HepG2 (cell line): ENCODE measurements around the gene HAGHL. TPM values are rescaled to one million over a fixed set of nuclear protein-coding genes. Genes with fewer than 3 reads are reported as not detected.
"Not testable (repeated sequence)": the region's sequence is repeated elsewhere in the genome, so short reads cannot be mapped to it uniquely, and the experiment has no call there.

Source experiments
- ADNP ChIP-seq: sonication (generic); formaldehyde crosslinking; IDR thresholded peaks from 2 replicates; pipeline ENCODE4 v1.4.0; 2020; ENCODE audit warnings: missing genetic modification reagents
- CEBPB ChIP-seq: IDR thresholded peaks from 2 replicates; pipeline ENCODE4 v1.6.1; 2011; ENCODE audit warnings: low read depth, low read length, improper control_type of control experiment, borderline replicate concordance
- CEBPG ChIP-seq: IDR thresholded peaks from 2 replicates; pipeline ENCODE4 v1.6.1; 2016
- EP300 ChIP-seq, 3 experiments: sonication (generic) in 1 of 3; formaldehyde crosslinking in 1 of 3; IDR thresholded peaks; 2 replicates each; pipeline versions ENCODE4 v1.5.1 to v1.6.1; 2011 to 2020; ENCODE audit warnings: low read depth in 2 of 3, low read length in 2 of 3, borderline replicate concordance in 1 of 3, improper control_type of control experiment in 1 of 3, mild to moderate bottlenecking in 1 of 3, missing genetic modification reagents in 1 of 3, moderate library complexity in 1 of 3
- HDAC2 ChIP-seq: sonication (generic); formaldehyde crosslinking; IDR thresholded peaks from 2 replicates; pipeline ENCODE4 v1.4.0; 2020; ENCODE audit warnings: missing genetic modification reagents
- PHF21A ChIP-seq: sonication (generic); formaldehyde crosslinking; IDR thresholded peaks from 2 replicates; pipeline ENCODE4 v1.5.0; 2020; ENCODE audit warnings: mild to moderate bottlenecking, missing genetic modification reagents
- PITX1 ChIP-seq: sonication (generic); formaldehyde crosslinking; IDR thresholded peaks from 2 replicates; pipeline ENCODE4 v1.5.1; 2020; ENCODE audit warnings: mild to moderate bottlenecking, missing genetic modification reagents
- SKI ChIP-seq: fragments of 450-650 bp; IDR thresholded peaks from one replicate; pipeline ENCODE4 v1.6.1; 2018; ENCODE audit warnings: mild to moderate bottlenecking; ENCODE audit not compliant: partially characterized antibody
- SOX13 ChIP-seq, 3 experiments: fragments of 450-650 bp in 1 of 3; sonication (generic) in 1 of 3; formaldehyde crosslinking in 1 of 3; IDR thresholded peaks in 2 of 3; conservative IDR thresholded peaks in 1 of 3; 2 replicates each; pipeline versions ENCODE4 v1.5.0 to v1.6.1; 2016 to 2020; ENCODE audit warnings: antibody characterized with exemption in 1 of 3, mild to moderate bottlenecking in 1 of 3, missing compliant biosample characterization in 1 of 3, missing genetic modification reagents in 1 of 3, moderate library complexity in 1 of 3
- ZFX ChIP-seq: sonication (generic); formaldehyde crosslinking; IDR thresholded peaks from 2 replicates; pipeline ENCODE4 v1.4.0; 2020; ENCODE audit warnings: mild to moderate bottlenecking, low read depth, missing genetic modification reagents, moderate library complexity
- ZNF350 ChIP-seq: sonication (generic); formaldehyde crosslinking; IDR thresholded peaks from 2 replicates; pipeline ENCODE4 v1.4.0; 2020; ENCODE audit warnings: mild to moderate bottlenecking, low read depth, missing genetic modification reagents, borderline replicate concordance
- polyA plus RNA-seq, 8 experiments: library from polyadenylated mRNA; depleted of rRNA in 3 of 8; stranded (reverse) in 7 of 8; unstranded in 1 of 8; fragments of >200 nt; fragmentation: Illumina TruSeq in 4 of 8; extraction: Trizol in 4 of 8; gene quantifications; 2 replicates each; pipeline versions ENCODE4 v1.2.1 to v1.2.3, GENCODE V29; 2011 to 2016; ENCODE audit warnings: low read depth in 4 of 8, missing spikeins in 1 of 8, mixed read lengths in 1 of 8; ENCODE audit not compliant: insufficient read depth in 1 of 8
- total RNA-seq, 5 experiments: library from RNA; depleted of rRNA; stranded (reverse); fragments of >200 nt; fragmentation: Illumina TruSeq; extraction: Trizol; gene quantifications; 2 replicates each; pipeline ENCODE4 v1.2.3, GENCODE V29; 2016; ENCODE audit warnings: low read depth in 1 of 5
- TF ChIP-seq, protein P1 (sequence below): sonication (generic); formaldehyde crosslinking; IDR thresholded peaks from 2 replicates; pipeline ENCODE4 v1.4.0; 2020; ENCODE audit warnings: missing genetic modification reagents, borderline replicate concordance
- TF ChIP-seq, protein P2 (sequence below): sonication (generic); formaldehyde crosslinking; IDR thresholded peaks from 2 replicates; pipeline ENCODE4 v1.4.0; 2020; ENCODE audit warnings: missing genetic modification reagents
- TF ChIP-seq, protein P3 (sequence below): sonication (generic); formaldehyde crosslinking; IDR thresholded peaks from 2 replicates; pipeline ENCODE4; 2020; ENCODE audit warnings: missing genetic modification reagents, mild to moderate bottlenecking, borderline replicate concordance
- TF ChIP-seq, protein P4 (sequence below): IDR thresholded peaks from 2 replicates; pipeline ENCODE4 v1.6.1; 2016
- TF ChIP-seq, protein P5 (sequence below): IDR thresholded peaks from 2 replicates; pipeline ENCODE4 v1.6.1; 2016; ENCODE audit warnings: mild to moderate bottlenecking

Gene HAGHL
- total and polyA plus RNA-seq, 2 of the 13 experiments (the other 11 are each of a cell fraction or from before 2014, with no cell fraction given) = 3.4 to 8.4 TPM

DNA sequence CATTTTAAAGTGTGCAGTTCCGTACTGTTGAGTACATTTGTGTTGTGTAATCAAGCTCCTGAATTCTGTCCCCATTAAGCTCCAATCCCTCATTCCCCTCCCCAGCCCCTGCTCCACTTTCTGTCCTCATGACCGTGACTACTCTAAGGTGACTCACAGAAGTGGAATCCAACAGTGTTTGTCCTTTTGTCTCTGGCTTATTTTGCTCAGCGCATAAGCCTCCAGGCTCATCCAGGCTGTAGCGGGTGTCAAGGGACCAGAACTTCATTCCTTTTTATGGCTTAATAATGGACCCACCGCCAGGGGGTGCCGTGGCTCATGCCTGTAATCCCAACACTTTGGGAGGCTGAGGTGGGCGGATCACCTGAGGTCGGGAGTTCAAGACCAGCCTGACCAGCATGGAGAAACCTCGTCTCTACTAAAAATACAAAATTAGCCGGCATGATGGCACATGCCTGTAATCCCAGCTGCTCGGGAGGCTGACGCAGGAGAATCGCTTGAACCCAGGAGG is 14.1 kb upstream of the HAGHL start (continued):
- not testable (repeated sequence) for TF ChIP-seq SOX13 (IDR thresholded peaks at IDR 0.05)
- TF ChIP-seq SOX13 (CRISPR knock-in tag; conservative IDR thresholded peaks at IDR 0.05 in 1 of 2, IDR thresholded peaks at IDR 0.05 in 1 of 2) (peak in 1 of 2 experiments; percentile 26; a peak in 1 of 4 replicates), HDAC2 (CRISPR knock-in tag) (peak; percentile 57; the same call in 1 of the 2 replicates), ADNP (CRISPR knock-in tag) (peak; percentile 79), ZFX (CRISPR knock-in tag) (peak; percentile 32; the same call in 1 of the 2 replicates), SKI (peak; percentile 15), PHF21A (peak; percentile 58; the same call in 1 of the 2 replicates), CEBPG (CRISPR knock-in tag) (0 out of 2 replicates have a peak, but pooled peaks have one; percentile 22), CEBPB (peak; percentile 81), EP300 (IDR thresholded peaks at IDR 0.05; ENCODE audit: low read depth in 2 of 2, low read length in 2 of 2) (0 out of 4 replicates have a peak, but pooled peaks of 1 of the 2 experiments have one; percentile 21), EP300 (CRISPR knock-in tag; IDR thresholded peaks at IDR 0.05; ENCODE audit: borderline replicate concordance) (peak; percentile 31; the same call in 1 of the 2 replicates), PITX1 (CRISPR knock-in tag) (peak; percentile 46; the same call in 1 of the 2 replicates), ZNF350 (CRISPR knock-in tag) (peak; percentile 65; the same call in 1 of the 2 replicates)
- TF ChIP-seq, protein P1, sequence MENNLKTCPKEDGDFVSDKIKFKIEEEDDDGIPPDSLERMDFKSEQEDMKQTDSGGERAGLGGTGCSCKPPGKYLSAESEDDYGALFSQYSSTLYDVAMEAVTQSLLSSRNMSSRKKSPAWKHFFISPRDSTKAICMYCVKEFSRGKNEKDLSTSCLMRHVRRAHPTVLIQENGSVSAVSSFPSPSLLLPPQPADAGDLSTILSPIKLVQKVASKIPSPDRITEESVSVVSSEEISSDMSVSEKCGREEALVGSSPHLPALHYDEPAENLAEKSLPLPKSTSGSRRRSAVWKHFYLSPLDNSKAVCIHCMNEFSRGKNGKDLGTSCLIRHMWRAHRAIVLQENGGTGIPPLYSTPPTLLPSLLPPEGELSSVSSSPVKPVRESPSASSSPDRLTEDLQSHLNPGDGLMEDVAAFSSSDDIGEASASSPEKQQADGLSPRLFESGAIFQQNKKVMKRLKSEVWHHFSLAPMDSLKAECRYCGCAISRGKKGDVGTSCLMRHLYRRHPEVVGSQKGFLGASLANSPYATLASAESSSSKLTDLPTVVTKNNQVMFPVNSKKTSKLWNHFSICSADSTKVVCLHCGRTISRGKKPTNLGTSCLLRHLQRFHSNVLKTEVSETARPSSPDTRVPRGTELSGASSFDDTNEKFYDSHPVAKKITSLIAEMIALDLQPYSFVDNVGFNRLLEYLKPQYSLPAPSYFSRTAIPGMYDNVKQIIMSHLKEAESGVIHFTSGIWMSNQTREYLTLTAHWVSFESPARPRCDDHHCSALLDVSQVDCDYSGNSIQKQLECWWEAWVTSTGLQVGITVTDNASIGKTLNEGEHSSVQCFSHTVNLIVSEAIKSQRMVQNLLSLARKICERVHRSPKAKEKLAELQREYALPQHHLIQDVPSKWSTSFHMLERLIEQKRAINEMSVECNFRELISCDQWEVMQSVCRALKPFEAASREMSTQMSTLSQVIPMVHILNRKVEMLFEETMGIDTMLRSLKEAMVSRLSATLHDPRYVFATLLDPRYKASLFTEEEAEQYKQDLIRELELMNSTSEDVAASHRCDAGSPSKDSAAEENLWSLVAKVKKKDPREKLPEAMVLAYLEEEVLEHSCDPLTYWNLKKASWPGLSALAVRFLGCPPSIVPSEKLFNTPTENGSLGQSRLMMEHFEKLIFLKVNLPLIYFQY (CRISPR knock-in tag) = 0 out of 2 replicates have a peak, but pooled peaks have one; percentile 30
- TF ChIP-seq, protein P2, sequence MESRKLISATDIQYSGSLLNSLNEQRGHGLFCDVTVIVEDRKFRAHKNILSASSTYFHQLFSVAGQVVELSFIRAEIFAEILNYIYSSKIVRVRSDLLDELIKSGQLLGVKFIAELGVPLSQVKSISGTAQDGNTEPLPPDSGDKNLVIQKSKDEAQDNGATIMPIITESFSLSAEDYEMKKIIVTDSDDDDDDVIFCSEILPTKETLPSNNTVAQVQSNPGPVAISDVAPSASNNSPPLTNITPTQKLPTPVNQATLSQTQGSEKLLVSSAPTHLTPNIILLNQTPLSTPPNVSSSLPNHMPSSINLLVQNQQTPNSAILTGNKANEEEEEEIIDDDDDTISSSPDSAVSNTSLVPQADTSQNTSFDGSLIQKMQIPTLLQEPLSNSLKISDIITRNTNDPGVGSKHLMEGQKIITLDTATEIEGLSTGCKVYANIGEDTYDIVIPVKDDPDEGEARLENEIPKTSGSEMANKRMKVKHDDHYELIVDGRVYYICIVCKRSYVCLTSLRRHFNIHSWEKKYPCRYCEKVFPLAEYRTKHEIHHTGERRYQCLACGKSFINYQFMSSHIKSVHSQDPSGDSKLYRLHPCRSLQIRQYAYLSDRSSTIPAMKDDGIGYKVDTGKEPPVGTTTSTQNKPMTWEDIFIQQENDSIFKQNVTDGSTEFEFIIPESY (CRISPR knock-in tag) = peak; percentile 84
- TF ChIP-seq, protein P3, sequence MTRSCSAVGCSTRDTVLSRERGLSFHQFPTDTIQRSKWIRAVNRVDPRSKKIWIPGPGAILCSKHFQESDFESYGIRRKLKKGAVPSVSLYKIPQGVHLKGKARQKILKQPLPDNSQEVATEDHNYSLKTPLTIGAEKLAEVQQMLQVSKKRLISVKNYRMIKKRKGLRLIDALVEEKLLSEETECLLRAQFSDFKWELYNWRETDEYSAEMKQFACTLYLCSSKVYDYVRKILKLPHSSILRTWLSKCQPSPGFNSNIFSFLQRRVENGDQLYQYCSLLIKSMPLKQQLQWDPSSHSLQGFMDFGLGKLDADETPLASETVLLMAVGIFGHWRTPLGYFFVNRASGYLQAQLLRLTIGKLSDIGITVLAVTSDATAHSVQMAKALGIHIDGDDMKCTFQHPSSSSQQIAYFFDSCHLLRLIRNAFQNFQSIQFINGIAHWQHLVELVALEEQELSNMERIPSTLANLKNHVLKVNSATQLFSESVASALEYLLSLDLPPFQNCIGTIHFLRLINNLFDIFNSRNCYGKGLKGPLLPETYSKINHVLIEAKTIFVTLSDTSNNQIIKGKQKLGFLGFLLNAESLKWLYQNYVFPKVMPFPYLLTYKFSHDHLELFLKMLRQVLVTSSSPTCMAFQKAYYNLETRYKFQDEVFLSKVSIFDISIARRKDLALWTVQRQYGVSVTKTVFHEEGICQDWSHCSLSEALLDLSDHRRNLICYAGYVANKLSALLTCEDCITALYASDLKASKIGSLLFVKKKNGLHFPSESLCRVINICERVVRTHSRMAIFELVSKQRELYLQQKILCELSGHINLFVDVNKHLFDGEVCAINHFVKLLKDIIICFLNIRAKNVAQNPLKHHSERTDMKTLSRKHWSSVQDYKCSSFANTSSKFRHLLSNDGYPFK (CRISPR knock-in tag) = peak; percentile 50; the same call in 1 of the 2 replicates
- TF ChIP-seq, protein P4, sequence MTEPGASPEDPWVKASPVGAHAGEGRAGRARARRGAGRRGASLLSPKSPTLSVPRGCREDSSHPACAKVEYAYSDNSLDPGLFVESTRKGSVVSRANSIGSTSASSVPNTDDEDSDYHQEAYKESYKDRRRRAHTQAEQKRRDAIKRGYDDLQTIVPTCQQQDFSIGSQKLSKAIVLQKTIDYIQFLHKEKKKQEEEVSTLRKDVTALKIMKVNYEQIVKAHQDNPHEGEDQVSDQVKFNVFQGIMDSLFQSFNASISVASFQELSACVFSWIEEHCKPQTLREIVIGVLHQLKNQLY = 0 out of 2 replicates have a peak, but pooled peaks have one; percentile 24
- TF ChIP-seq, protein P5, sequence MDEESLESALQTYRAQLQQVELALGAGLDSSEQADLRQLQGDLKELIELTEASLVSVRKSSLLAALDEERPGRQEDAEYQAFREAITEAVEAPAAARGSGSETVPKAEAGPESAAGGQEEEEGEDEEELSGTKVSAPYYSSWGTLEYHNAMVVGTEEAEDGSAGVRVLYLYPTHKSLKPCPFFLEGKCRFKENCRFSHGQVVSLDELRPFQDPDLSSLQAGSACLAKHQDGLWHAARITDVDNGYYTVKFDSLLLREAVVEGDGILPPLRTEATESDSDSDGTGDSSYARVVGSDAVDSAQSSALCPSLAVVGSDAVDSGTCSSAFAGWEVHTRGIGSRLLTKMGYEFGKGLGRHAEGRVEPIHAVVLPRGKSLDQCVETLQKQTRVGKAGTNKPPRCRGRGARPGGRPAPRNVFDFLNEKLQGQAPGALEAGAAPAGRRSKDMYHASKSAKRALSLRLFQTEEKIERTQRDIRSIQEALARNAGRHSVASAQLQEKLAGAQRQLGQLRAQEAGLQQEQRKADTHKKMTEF (CRISPR knock-in tag) = peak; percentile 67; the same call in 1 of the 2 replicates
